Glutamatergic neuron (in vitro differentiated cells): ENCODE measurements around the gene TMA7B. TPM values are rescaled to one million over a fixed set of nuclear protein-coding genes. Genes with fewer than 3 reads are reported as not detected.

Experiments
- DNase-seq: peaks from one replicate; pipeline ENCODE4 v3.0.0; 2022
- H3K27ac Mint-ChIP-seq: one replicate; pipeline ENCODE4 v1.8.0; 2020; ENCODE audit warnings: mild to moderate bottlenecking, mixed read lengths, inconsistent platforms; ENCODE audit not compliant: unreplicated experiment
- H3K27me3 Mint-ChIP-seq: one replicate; pipeline ENCODE4 v1.8.0; 2020; ENCODE audit warnings: mild to moderate bottlenecking, moderate library complexity, mixed read lengths, inconsistent platforms; ENCODE audit not compliant: unreplicated experiment
- H3K36me3 Mint-ChIP-seq: one replicate; pipeline ENCODE4 v1.8.0; 2020; ENCODE audit warnings: mild to moderate bottlenecking, mixed read lengths, inconsistent platforms; ENCODE audit not compliant: unreplicated experiment
- H3K4me1 Mint-ChIP-seq: one replicate; pipeline ENCODE4 v1.8.0; 2020; ENCODE audit warnings: mild to moderate bottlenecking, low read depth, mixed read lengths, inconsistent platforms; ENCODE audit not compliant: unreplicated experiment
- H3K4me3 Mint-ChIP-seq: one replicate; pipeline ENCODE4 v1.8.0; 2020; ENCODE audit warnings: mild to moderate bottlenecking, mixed read lengths, inconsistent platforms; ENCODE audit not compliant: unreplicated experiment
- H3K9me3 Mint-ChIP-seq: one replicate; pipeline ENCODE4 v1.8.0; 2020; ENCODE audit warnings: mild to moderate bottlenecking, moderate library complexity, mixed read lengths, inconsistent platforms; ENCODE audit not compliant: unreplicated experiment
- total RNA-seq: library from RNA; stranded (reverse); fragmentation: NEBNext Ultra II Directional; extraction: Animal tissue kit (Norgen Biotek cat#: 25700); gene quantifications from one replicate; pipeline ENCODE4 v1.2.1, GENCODE V29; 2021; ENCODE audit not compliant: unreplicated experiment
- TF ChIP-seq, protein P1 (sequence below): fragments of 200-600 bp; sonication (generic); IDR thresholded peaks from one replicate; pipeline ENCODE4 v1.5.0; 2021; ENCODE audit not compliant: partially characterized antibody, unreplicated experiment

The TMA7B gene
- total RNA-seq, 1 donor from 2014 or later = not detected

DNA sequence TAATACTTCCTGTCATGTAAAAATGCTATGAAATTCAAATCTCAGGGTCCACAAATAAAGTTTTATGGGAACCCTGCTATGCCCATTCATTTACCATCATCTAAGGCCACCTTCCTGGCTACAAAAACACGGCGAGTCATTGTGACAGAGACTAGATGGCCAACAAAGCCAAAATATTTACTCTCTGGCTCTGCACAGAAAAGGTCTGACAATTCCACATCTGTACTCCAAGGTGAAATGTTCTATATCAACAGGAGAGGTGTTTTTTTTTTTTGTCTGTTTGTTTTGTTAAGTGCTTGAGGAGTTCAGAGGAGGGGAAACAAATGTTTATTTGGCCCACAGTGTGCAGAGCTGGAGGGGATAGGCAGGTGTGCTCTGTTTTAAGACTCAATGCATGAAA lies 18.6 kb upstream of the TMA7B start:
- TF ChIP-seq, protein P1, sequence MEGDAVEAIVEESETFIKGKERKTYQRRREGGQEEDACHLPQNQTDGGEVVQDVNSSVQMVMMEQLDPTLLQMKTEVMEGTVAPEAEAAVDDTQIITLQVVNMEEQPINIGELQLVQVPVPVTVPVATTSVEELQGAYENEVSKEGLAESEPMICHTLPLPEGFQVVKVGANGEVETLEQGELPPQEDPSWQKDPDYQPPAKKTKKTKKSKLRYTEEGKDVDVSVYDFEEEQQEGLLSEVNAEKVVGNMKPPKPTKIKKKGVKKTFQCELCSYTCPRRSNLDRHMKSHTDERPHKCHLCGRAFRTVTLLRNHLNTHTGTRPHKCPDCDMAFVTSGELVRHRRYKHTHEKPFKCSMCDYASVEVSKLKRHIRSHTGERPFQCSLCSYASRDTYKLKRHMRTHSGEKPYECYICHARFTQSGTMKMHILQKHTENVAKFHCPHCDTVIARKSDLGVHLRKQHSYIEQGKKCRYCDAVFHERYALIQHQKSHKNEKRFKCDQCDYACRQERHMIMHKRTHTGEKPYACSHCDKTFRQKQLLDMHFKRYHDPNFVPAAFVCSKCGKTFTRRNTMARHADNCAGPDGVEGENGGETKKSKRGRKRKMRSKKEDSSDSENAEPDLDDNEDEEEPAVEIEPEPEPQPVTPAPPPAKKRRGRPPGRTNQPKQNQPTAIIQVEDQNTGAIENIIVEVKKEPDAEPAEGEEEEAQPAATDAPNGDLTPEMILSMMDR = no peak
- H3K4me3 Mint-ChIP-seq = no peak overlapping the region
- no peak overlapping the region for H3K27ac Mint-ChIP-seq
- peaks cover 9% of the 10 kb centered on the region for H3K4me1 Mint-ChIP-seq
- no peaks in the 10 kb centered on the region for H3K27me3 Mint-ChIP-seq
- no peaks in the 10 kb centered on the region for H3K36me3 Mint-ChIP-seq
- DNase-seq = no peak
- H3K9me3 Mint-ChIP-seq = no peaks in the 10 kb centered on the region

DNA sequence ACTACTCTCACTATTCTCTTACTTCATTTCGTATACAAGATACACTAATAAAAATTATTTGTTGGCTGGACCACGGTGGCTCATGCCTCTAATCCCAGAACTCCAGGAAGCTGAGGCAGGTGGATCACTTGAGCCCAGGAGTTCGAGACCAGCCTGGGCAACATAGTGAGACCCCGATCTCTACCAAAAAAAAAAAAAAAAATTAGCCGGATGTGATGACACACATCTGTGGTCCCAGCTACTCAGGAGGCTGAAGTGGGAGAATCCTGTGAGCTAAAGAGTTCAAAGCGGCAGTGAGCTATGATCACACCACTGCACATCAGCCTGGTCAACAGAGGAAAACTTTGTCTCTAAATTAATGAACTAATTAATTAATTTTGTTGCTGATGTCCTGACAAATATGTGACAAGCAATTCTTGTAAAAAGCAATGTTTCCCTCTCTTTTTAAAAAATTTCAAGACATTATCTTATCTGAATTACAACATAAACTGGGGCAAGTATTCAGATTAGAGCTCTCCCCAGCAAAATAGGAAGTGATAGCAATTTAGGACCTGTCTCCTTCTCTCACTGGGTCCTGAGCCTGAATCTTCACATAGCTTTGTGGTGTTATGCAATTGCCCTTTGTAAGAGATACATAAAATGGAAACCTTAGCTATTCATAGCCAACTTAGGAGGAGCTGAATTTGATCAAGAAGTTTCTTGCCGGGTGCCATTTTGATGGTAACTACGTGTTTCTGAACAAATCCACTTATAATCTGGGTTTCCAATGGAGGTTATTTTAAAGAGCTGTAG lies 17.6 kb upstream of the TMA7B start:
- H3K4me3 Mint-ChIP-seq = no peak overlapping the region
- H3K4me1 Mint-ChIP-seq = peaks cover 9% of the 10 kb centered on the region
- H3K27ac Mint-ChIP-seq = no peak overlapping the region
- H3K27me3 Mint-ChIP-seq = peaks cover 1% of the 10 kb centered on the region
- no peaks in the 10 kb centered on the region for H3K9me3 Mint-ChIP-seq
- TF ChIP-seq, protein P1 = no peak
- H3K36me3 Mint-ChIP-seq = no peaks in the 10 kb centered on the region
- no peak for DNase-seq

DNA sequence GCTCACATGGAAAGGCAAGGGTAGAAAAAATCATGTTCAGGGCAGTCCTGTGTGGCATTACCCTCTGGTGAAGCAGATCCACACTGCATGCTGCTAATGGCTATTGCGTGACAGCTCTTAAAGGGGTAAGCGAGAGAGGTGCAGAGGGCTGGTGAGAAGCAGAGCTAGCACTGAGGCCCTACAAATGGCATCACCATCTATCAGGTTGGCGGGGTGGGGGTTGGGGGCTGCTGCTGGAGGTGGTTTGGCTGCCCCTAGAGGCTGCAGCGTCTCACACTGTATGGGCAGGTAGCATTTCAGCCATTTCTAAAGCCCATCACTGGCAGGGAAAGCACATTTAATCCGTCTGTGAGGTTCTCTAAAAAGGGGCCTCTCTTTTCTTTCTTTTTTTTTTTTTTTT lies 16.9 kb upstream of the TMA7B start:
- DNase-seq = no peak
- TF ChIP-seq, protein P1 = no peak
- H3K4me3 Mint-ChIP-seq = no peak overlapping the region
- H3K27ac Mint-ChIP-seq = no peak overlapping the region
- peaks cover 9% of the 10 kb centered on the region for H3K4me1 Mint-ChIP-seq
- no peaks in the 10 kb centered on the region for H3K9me3 Mint-ChIP-seq
- no peaks in the 10 kb centered on the region for H3K36me3 Mint-ChIP-seq
- H3K27me3 Mint-ChIP-seq = peaks cover 1% of the 10 kb centered on the region

DNA sequence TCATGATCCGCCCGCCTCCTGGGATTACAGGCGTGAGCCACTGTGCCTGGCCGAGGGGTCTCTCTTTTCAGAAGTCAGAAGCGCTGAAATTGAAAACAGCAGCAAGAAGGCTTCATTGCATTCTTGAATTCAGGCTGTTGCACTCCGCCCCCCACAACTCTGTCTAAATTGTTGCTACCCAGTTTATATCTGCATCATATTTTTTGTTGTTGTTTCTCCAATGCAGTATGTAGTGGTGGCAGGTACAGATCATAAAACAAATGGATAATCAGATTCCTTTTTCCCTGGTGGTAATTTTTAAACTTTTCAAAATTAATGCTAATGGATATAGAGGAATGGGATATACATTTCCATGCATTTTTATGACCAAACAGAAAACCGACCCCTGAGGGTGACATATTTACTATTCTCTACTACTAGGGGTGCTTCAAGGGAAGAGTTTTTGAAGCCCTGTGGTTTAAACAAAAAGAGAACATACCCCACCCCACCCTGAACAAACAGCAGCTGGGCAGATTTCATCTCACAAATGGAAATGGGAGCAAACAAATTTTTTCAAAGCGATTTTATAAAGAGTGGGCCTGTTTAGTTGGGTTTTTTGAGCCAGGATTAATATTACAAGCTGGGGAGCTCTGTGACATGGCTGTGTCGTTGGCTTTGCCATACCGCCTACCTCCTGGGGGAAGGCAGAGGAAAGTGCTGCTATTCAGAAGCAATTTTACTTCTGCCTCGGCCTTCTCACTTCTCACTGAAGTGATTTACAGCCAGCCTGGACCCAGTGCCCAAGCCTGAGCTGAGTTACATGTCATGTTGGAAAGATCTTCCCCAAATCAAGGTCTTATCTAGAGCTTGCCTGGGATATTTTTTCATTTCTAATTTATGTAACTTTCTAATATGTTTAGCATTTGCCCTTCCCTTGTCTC lies 16.0 kb upstream of the TMA7B start:
- H3K36me3 Mint-ChIP-seq = no peaks in the 10 kb centered on the region
- DNase-seq = no peak
- TF ChIP-seq, protein P1 = no peak
- H3K4me1 Mint-ChIP-seq = peaks cover 9% of the 10 kb centered on the region
- H3K27me3 Mint-ChIP-seq = peaks cover 1% of the 10 kb centered on the region
- no peaks in the 10 kb centered on the region for H3K9me3 Mint-ChIP-seq
- no peak overlapping the region for H3K4me3 Mint-ChIP-seq
- no peak overlapping the region for H3K27ac Mint-ChIP-seq
